Occipital lobe (tissue), 3 donors: ENCODE data around the gene TOGARAM1. TPM values are rescaled to one million over a fixed set of nuclear protein-coding genes. Genes with fewer than 3 reads are reported as not detected.

Experiments
- DNase-seq: peaks from one replicate; lab custom pipeline; 2025; lab: John Stamatoyannopoulos, UW
- small RNA-seq: library from RNA; depleted of rRNA; stranded (forward); fragments of <200 nt; gene quantifications from one replicate; pipeline ENCODE3, GENCODE V24; 2014
- total RNA-seq: library from RNA; depleted of rRNA; stranded (reverse); fragments of >200 nt; gene quantifications from one replicate; pipeline ENCODE4 v1.2.3, GENCODE V29; 2014

Gene TOGARAM1
- total RNA-seq, 1 donor from 2014 or later = 91.1 TPM

DNA sequence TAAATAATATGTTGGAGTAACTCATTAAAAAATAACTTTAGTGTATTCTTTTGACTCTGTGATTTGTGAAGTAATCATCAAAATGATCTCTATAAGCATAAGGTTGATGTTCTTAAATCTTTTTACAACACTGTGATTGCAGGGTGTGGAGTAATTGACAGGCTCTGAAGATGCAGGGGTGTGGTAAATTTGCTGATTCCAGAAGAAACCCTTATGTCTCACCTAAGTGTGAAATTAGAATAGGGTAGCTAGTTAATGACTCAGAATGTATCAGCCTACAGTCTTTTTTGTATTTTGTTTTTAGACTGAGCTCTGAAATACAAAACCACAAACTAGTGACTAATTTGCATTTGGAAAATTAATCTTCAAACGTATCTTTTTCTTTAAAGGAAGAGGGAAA lies 127.8 kb downstream of the TOGARAM1 start:
- DNase-seq = no peak

DNA sequence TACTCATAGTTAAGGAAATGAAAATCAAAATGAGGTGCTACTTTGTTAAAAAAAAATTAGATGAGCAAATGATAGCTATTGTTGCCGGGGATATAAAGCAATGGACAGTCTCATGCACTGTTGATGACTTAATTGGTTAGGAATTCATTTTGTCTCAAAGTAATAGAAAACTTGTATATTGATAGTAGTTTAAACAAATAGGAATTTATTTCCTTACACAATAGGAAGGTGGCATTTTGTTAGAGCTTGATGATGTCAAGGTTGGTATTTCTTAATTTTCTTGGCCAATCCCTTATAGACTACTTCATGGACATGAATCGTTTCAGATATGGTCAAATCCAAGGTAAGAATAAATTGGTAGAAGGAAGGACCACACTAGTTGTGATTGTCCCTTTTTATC lies 129.7 kb downstream of the TOGARAM1 start:
- no peak for DNase-seq

DNA sequence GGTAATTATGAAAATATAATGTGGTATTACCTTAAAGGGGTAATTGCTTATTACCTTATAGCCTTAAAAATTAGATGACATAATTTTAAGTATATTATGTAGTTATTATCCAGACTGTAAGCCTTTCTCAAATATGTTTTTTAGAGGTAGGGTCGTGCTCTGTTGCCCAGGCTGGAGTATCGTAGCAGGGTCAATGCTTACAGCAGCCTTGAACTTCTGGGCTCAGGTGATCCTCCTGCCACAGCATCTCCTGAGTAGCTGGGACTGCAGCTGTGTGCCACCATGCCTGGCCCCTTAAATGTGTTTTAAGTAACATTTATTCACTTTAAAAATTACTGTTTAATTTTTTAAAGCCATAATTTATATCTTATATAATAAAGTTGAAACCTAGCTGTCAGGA lies 132.3 kb downstream of the TOGARAM1 start:
- DNase-seq = no peak

DNA sequence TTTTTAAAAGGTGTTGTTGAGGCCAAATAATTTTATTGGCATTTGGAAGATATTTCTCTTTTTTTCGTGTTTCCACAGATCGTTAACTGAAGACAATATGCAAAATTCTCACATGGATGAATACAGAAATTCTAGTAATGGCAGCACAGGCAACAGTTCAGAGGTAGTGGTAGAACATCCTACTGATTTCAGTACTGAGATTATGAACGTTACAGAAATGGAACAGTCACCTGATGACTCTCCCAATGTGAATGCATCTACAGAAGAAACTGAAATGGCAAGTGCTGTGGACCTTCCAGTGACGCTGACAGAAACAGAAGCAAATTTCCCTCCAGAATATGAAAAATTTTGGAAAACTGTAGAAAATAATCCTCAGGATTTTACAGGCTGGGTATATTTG lies 133.2 kb downstream of the TOGARAM1 start:
- no peak for DNase-seq

DNA sequence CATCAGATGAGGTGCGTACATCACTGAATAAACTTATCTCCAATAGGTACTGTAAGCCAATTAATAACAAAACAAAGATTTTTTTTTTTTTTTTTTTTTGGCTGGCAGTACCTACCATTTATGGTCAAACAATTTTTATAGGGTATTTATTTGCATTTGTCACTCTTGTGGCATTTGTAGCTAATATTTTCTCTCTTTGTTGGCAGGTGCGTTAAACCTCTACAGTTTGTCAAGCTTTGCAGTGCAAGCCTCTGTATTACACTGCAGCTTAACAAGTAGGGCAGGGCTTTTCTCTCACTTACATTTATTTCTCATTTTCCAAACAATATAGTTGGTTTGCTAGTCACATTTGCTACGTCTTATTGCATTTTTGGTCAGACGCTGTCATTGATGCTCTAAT lies 134.2 kb downstream of the TOGARAM1 start:
- no peak for DNase-seq

DNA sequence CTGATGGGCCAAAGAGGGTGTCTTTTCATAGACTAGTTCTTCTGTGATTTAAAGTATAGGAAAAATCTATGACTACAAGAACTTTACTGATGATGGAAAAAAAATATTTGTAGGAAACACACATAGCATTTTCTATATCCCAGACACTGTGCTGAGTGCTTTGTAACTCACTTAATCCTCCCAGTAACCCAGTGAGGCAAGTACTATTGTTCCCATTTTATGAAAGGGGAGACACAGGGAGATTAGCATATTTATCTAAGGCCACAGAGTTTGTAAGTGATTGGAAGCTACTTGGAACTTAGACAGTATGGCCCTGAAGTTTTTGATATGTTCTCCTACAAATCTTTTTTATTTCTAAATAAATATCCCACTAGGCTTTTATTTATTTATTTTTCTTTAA lies 141.8 kb downstream of the TOGARAM1 start:
- no peak for DNase-seq

DNA sequence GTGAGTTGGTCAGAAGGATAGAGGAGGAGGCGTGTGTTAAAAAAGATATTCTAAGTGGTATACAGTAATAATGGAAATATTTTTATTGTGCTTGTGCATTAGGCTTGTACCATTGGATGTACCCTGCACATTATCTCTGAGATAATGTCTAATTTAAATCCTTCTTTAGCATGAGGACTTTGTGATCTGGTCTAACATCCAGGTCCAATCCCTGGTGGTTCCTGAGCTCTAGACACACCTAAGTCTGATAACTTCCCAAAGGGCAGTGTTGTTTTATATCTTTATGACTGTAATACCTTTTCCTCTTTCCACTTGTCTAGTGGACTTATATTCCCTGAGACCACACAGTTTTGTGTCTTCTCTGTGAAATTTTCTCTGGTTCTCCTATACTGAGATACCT lies 142.6 kb downstream of the TOGARAM1 start:
- DNase-seq = no peak

DNA sequence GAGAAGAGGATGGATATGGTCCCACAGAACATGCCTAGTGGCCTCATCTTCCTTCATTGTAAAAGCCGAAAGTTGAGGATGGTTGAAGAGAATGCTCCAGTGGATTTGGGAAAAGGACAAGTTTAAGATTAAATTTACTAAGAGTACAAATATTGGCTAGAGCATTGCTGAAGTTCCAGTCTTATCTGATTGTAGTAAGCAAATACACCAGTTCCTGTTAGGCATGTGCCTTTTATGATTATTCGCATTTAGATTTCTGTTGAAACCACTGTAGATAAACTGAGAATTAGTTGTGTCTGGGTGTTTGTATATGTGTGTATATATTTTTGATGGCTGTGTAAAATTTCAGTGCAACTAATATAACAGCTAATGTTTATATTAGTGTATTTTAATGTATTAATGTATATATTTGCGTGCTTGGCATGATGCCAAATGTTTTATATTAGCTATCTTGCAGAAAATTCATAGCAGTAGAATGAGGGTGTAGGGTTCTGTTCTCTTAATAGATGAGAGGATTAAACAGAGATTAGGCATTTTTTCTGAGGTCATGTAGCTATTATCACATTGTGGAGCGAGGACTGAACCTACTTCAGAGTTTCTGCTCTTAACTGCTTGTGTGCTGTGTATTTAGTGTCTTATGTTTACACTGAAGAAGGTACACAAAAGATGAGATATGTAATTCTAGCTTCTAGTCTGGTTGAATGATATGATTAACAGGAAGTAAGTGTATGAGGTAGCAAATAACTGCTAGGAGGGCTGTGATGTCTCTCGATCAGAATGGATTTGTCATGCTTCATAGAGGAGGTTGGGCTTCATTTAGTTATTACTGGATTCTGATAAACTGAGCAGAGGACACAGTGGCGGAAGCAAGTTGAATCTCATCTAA lies 151.1 kb downstream of the TOGARAM1 start:
- no peak for DNase-seq

DNA sequence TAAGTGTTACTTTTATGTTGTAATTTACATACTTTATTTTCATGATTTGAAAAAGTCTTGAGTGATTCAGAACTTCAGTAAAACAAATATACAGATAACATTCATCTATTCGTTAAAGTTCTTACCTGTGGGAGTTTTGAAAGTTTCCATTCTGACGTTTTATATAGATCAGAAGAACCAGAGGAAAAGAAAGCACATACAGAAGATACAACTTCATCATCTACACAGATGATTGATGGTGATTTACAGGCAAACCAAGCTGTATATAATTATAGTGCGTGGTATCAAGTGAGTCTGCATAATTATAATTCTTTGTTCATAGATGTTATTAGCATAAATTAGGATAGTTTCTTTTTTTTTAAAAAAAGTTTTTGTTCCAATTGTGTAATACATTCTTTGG lies 152.3 kb downstream of the TOGARAM1 start:
- no peak for DNase-seq

DNA sequence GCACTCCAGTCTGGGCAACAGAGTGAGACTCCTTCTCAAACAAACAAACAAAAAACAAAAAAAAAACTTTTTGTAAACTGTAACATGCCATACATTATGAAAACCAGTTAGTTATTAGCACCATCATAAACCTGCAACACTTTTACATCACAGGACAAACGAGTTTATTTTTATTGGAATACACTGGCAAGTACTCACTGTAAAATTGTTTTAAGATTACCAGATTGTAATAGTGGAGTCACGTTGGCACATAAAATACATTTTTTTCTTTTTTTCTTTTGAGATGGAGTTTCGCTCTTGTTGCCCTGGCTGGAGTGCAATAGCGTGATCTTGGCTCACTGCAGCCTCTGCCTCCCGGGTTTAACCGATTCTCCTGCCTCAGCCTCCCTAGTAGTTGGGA lies 156.6 kb downstream of the TOGARAM1 start:
- DNase-seq = no peak

DNA sequence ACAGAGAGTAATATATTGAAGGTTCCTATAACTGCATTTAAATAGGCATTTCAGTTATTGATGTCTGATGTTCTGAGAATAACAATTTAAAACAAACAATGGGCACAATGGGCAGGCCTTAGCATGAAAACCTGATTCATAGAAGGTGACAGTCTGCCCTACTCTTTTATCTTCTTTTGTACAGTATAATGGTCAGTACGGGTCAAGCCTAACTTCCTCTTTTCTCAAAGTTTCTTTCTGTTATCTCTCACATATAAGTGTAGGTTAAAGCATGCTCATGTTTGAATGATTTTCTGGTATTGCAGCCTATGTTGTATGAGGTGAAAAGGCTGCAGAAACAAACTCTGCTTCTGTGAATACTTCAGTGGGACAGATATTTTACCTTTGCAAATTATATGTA lies 158.1 kb downstream of the TOGARAM1 start:
- DNase-seq = no peak

DNA sequence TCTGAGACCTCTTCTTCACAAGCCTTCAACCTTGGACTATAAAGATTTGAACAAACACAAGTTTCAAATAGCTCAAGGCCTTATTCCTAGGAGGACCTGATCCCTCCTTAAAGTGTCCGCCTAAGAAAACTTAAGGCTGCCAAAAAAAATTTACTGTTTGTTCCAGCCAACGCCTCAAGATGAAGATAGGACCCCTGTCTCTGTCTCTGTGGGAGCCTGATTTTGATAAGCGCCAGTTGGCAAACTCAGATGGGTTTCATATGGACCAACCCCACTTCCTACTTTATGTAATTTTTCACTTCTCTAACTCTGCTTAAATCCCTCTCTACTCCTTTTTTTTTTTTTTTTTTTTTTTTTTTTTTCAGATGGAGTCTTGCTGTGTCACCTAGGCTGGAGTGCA lies 161.3 kb downstream of the TOGARAM1 start:
- no peak for DNase-seq

Small RNAs within 50 kb of the gene (small RNA-seq; reads per million reads assigned to genes)
- gene RF00151 (0.12 reads per million), gene SNORD127 (4,742 reads per million, percentile 100 among the genes with 10 or more reads in this experiment)

Other genes starting within 250 kb of the TOGARAM1 start
- 56.0 TPM for gene KLHL28, start 243 bp upstream of the TOGARAM1 start, total RNA-seq
- gene PRPF39, start 121.9 kb downstream of the TOGARAM1 start, total RNA-seq = 65.8 TPM
- gene FKBP3, start 172.3 kb downstream of the TOGARAM1 start, total RNA-seq = 97.9 TPM
- gene FANCM, start 173.7 kb downstream of the TOGARAM1 start, total RNA-seq = 12.5 TPM